Cortex of kidney (tissue), 1 donor: ENCODE data around the gene ACTR2.

ENCODE experiments used
- DNase-seq: peaks from one replicate; lab custom pipeline; 2025; lab: John Stamatoyannopoulos, UW

ACTR2 gene

DNA sequence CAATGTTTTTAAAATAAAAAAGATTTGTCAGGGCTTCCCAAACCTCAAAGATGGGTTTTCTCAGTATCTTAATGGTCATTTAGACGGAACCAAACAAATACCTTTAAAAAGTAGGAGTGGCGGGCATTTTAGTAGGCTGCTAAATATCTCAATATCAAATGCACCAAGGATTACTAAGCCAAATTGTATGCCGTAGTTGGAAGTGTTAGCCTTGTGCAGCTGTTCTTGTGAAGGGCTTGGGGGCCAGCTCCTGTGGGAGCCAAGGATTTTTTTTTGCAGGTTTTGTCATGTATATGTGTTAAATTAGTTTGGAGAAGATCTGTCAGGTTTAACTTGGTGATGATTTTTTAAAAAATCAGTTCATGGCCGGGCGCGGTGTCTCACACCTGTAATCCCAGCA lies 52.1 kb downstream of the ACTR2 start:
- no peak for DNase-seq

- DNase-seq: no peak
Observed at GRCh38 chr2:65281627-65282351, 54.2 kb downstream of the ACTR2 start.

GRCh38 chr2:65282477-65283053 lies 54.9 kb downstream of the ACTR2 start:
- no peak for DNase-seq

GRCh38 chr2:65287364-65287763 lies 59.7 kb downstream of the ACTR2 start:
- no peak for DNase-seq

GRCh38 chr2:65291216-65292105 lies 63.8 kb downstream of the ACTR2 start:
- DNase-seq: no peak

DNA sequence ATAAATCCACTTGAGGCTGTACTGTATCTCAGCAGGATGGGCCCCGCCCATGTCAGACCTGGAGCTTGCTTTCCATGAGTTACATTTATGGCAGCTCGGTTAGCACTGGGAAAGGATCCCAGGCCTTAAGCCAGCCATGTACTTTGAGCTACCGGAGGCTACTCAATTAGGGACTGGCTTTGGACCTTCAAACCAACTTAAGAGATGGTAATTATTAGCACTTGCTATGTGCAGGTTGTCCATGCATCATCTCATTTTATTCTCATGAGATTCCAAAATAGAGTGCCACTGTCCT lies 64.4 kb downstream of the ACTR2 start:
- no peak for DNase-seq

- no peak for DNase-seq
Observed at GRCh38 chr2:65292461-65293011, 64.9 kb downstream of the ACTR2 start.

- no peak for DNase-seq
Observed at GRCh38 chr2:65293376-65293775, 65.7 kb downstream of the ACTR2 start.

GRCh38 chr2:65294136-65294535 lies 66.5 kb downstream of the ACTR2 start:
- no peak for DNase-seq

- DNase-seq: no peak
Observed at GRCh38 chr2:65294701-65295100, 67.1 kb downstream of the ACTR2 start.

DNA sequence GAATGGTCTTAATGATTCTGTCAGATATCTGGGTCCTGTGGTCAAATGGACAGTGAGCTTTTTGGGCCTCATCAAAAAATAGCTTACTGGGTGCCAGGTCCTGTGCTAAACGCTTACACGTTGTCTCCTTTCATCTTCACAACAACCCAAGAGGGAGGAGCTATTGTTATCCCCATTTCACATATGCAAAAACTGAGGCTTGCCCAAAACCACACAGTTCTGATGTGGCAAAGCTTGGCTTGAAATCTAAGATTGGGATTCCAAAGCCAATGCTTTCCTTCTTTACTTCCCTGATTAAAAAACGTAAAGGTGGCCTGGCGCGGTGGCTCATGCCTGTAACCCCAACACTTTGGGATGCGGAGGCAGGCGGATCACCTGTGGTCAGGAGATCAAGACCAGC lies 69.3 kb downstream of the ACTR2 start:
- DNase-seq: no peak

GRCh38 chr2:65297544-65297943 lies 69.9 kb downstream of the ACTR2 start:
- no peak for DNase-seq

DNA sequence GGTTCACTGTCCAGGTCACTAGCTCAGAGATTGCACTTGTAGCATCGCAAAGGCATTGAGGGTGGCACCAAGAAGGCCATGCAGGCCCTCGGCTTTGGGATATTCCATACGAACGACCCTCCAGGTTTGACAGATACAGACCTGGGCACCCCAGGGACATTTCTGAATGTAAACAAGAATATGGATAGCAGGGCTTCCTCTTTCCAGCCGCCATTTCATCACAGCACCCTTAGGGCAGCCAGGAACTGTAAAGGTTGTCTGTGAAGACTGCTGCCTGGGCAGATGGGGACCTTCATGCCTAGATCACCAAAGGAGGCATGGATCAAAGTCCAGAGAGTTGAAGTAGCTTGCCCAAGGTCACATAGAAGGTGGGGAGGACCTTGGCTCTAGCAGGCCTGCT lies 70.5 kb downstream of the ACTR2 start:
- DNase-seq: no peak

- DNase-seq: no peak
Observed at GRCh38 chr2:65299246-65299645, 71.6 kb downstream of the ACTR2 start.

GRCh38 chr2:65300134-65300760 lies 72.6 kb downstream of the ACTR2 start:
- no peak for DNase-seq

GRCh38 chr2:65300761-65301711 lies 73.4 kb downstream of the ACTR2 start:
- DNase-seq: no peak

- no peak for DNase-seq
Observed at GRCh38 chr2:65305934-65306333, 78.3 kb downstream of the ACTR2 start.

GRCh38 chr2:65309699-65310098 lies 82.1 kb downstream of the ACTR2 start:
- DNase-seq: no peak

GRCh38 chr2:65311049-65311448 lies 83.4 kb downstream of the ACTR2 start:
- DNase-seq: no peak

GRCh38 chr2:65311596-65311995 lies 84.0 kb downstream of the ACTR2 start:
- DNase-seq: no peak
